ENCODE measurements around the gene CD300LF. TPM values are rescaled to one million over a fixed set of nuclear protein-coding genes. Genes with fewer than 3 reads are reported as not detected.
A peak's percentile ranks its signal among the peaks of the same experiment; 100 is the strongest.

CD300LF gene
- total and polyA plus RNA-seq, 9 of the 15 experiments (the other 6 are each of a cell fraction or from before 2014, with no cell fraction given) = not detected

DNA sequence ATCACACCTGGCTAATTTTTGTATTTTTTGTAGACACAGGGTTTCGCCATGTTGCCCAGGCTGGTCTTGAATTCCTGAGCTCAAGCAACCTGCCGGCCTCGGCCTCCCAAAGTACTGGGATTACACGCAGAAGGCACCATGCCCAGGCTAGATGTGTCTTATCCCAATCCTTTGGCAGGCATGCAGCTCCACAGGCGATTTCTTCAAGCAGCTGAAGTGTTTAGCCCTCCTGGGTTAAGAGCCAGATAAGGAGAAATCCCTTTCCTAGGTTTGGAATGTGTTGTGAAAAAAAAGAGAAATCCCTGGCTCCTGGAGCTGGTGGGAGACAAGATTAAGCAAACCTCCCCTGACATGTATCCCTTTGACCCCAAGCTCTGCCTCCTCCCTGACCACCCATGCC lies 33.7 kb upstream of the CD300LF start:
- no peak for FAIRE-seq
- Histone ChIP-seq H3K9ac (ENCODE audit: insufficient read depth in 1 of 2, low read depth in 2 of 2, low read length in 2 of 2) (peak overlapping the region; percentile 1; a peak in 1 of 4 replicates), H3K9me3 (replicated peaks; ENCODE audit: control insufficient read depth, insufficient read depth, low read depth, low read length) (no peaks in the 10 kb centered on the region), H3K9me1 (ENCODE audit: control insufficient read depth, insufficient read depth, low read length) (no peaks in the 10 kb centered on the region), H3K27ac (ENCODE audit: extremely low read depth, low read depth, low read length) (peak overlapping the region; percentile 53; the same call in 2 of the 3 replicates), H3K36me3 (ENCODE audit: control insufficient read depth, insufficient read depth, low read length) (peaks cover 3% of the 10 kb centered on the region; the same call in 1 of the 3 replicates), H3K4me1 (replicated peaks in 1 of 2; ENCODE audit: control insufficient read depth in 2 of 2, insufficient read depth in 2 of 2, low read length in 2 of 2) (peaks cover 37 to 61% of the 10 kb centered on the region in 2 experiments), H3K79me2 (ENCODE audit: control insufficient read depth, insufficient read depth, low read length) (peaks cover 28% of the 10 kb centered on the region), H4K20me1 (replicated peaks; ENCODE audit: control insufficient read depth, insufficient read depth, low read length) (peaks cover 9% of the 10 kb centered on the region; the same call in 1 of the 2 replicates), H2AFZ (ENCODE audit: low read depth, low read length) (peak overlapping the region; percentile 35), H3K4me3 (no peak overlapping the region), H3K27me3 (ENCODE audit: control insufficient read depth in 2 of 2, insufficient read depth in 2 of 2, low read length in 2 of 2) (peaks cover 3 to 15% of the 10 kb centered on the region in 2 experiments; a peak in 3 of 5 replicates), H3K4me2 (ENCODE audit: insufficient read depth, low read length) (no peak overlapping the region)
- POLR2A ChIA-PET = interaction anchor here (0.5 to 2.4 kb wide), 7 partner anchors 9 to 215 kb away, joined by 3 to 5 read pairs (median 4); no protein-coding TSS in a partner anchor
- TF ChIP-seq XRCC3 (IDR thresholded peaks at IDR 0.05) (no peak), ZNF445 (CRISPR knock-in tag; IDR thresholded peaks at IDR 0.05; ENCODE audit: low read depth) (no peak), MTA1 (IDR thresholded peaks at IDR 0.05; ENCODE audit: borderline replicate concordance) (no peak), ZNF175 (CRISPR knock-in tag; IDR thresholded peaks at IDR 0.05; ENCODE audit: low read depth) (no peak), NCOR1 (IDR thresholded peaks at IDR 0.05) (no peak), PTBP1 (IDR thresholded peaks at IDR 0.05; ENCODE audit: low read depth, low read length) (no peak), PURB (CRISPR knock-in tag; IDR thresholded peaks at IDR 0.05; ENCODE audit: low read depth) (no peak), CHCHD3 (CRISPR knock-in tag; IDR thresholded peaks at IDR 0.05) (no peak), RBM17 (IDR thresholded peaks at IDR 0.05; ENCODE audit: borderline replicate concordance, low read depth, low read length) (no peak), E2F5 (CRISPR knock-in tag; IDR thresholded peaks at IDR 0.05) (no peak), ZFPM2 (CRISPR knock-in tag; IDR thresholded peaks at IDR 0.05) (no peak), NFE2L1 (tag; IDR thresholded peaks at IDR 0.05; ENCODE audit: borderline replicate concordance, low read depth) (no peak), NR4A1 (CRISPR knock-in tag; IDR thresholded peaks at IDR 0.05) (no peak), NR4A1 (tag; IDR thresholded peaks at IDR 0.05) (no peak), THRAP3 (IDR thresholded peaks at IDR 0.05; ENCODE audit: borderline replicate concordance) (no peak), POU5F1 (IDR thresholded peaks at IDR 0.05; ENCODE audit: borderline replicate concordance, low read depth, low read length, partially characterized antibody) (no peak), HIVEP1 (CRISPR knock-in tag; IDR thresholded peaks at IDR 0.05) (no peak), HMG20A (CRISPR knock-in tag; conservative IDR thresholded peaks at IDR 0.05) (no peak)
- TF ChIP-seq, protein P1, sequence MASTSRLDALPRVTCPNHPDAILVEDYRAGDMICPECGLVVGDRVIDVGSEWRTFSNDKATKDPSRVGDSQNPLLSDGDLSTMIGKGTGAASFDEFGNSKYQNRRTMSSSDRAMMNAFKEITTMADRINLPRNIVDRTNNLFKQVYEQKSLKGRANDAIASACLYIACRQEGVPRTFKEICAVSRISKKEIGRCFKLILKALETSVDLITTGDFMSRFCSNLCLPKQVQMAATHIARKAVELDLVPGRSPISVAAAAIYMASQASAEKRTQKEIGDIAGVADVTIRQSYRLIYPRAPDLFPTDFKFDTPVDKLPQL (IDR thresholded peaks at IDR 0.05; ENCODE audit: extremely low read depth, insufficient read length) = no peak
- ATAC-seq = no peak
- DNase-seq (ENCODE audit: extremely low read depth in 1 of 4, low spot score in 3 of 4) = no peak
- no TSS peak for BruUV-seq (replicated peaks)
- 82% methylated on average over 5 of the region's 5 CpGs for WGBS (ENCODE audit: insufficient coverage, low coverage, missing lambda C conversion rate)
- in situ Hi-C loops (cut with MboI) = no loop called here
- intact Hi-C loops (cut with micrococcal nuclease) = loop anchor here (5.0 kb wide), 1 partner anchor 121 kb away; no protein-coding TSS in a partner anchor
- CTCF ChIA-PET (ENCODE audit: low intra/inter-chr PET ratio) = interaction anchor here (3.9 kb wide), 1 partner anchor 24 kb away, joined by 41 read pairs; no protein-coding TSS in a partner anchor

Measured in K562 (cell line).